HEK293 (cell line): Measurements from ENCODE around the gene PIGQ.
A peak's percentile ranks its signal among the peaks of the same experiment; 100 is the strongest.

Experiments
- CTCF ChIA-PET: fragments of 350-600 bp; formaldehyde crosslinking; extraction: SDS; loops from one replicate; lab custom pipeline; 2021; ENCODE audit warnings: antibody characterized with exemption; lab: Yijun Ruan, JAX
- POLR2A ChIA-PET: fragments of 300-600 bp; formaldehyde crosslinking; extraction: SDS; loops from one replicate; lab custom pipeline; 2020; ENCODE audit warnings: antibody characterized with exemption, inconsistent platforms; lab: Yijun Ruan, JAX
- H3K27ac ChIP-seq: fragments of 200-500 bp; sonication (Bioruptor generic); 2 replicates; pipeline ENCODE4 v1.5.1; 2014; ENCODE audit warnings: low read depth, low read length, control low read depth, inconsistent platforms; ENCODE audit errors: extremely low read depth
- H3K36me3 ChIP-seq, 2 experiments: fragments of 200-500 bp in 1 of 2; sonication (Bioruptor generic) in 1 of 2; 1 replicate in 1 of 2; 2 replicates in 1 of 2; pipeline ENCODE4 v1.5.1; 2014 to 2017; ENCODE audit warnings: inconsistent platforms in 2 of 2, low read length in 2 of 2; ENCODE audit not compliant: control insufficient read depth in 2 of 2, insufficient read depth in 1 of 2
- H3K4me1 ChIP-seq: fragments of 200-500 bp; sonication (Bioruptor generic); 2 replicates; pipeline ENCODE4 v1.5.1; 2014; ENCODE audit warnings: mild to moderate bottlenecking, low read length, inconsistent platforms; ENCODE audit not compliant: control insufficient read depth, insufficient read depth
- H3K4me3 ChIP-seq: 2 replicates; pipeline ENCODE4 v1.5.1; 2011; ENCODE audit warnings: low read depth, mild to moderate bottlenecking, control low read depth, low read length, moderate library complexity
- H3K9me3 ChIP-seq: fragments of 200-500 bp; sonication (Bioruptor generic); 2 replicates; pipeline ENCODE4 v1.5.1; 2014; ENCODE audit warnings: low read depth, low read length, inconsistent platforms; ENCODE audit not compliant: control insufficient read depth, insufficient read depth
- FEZF1 ChIP-seq: fragments of 450-650 bp; formaldehyde crosslinking; IDR thresholded peaks from 2 replicates; pipeline ENCODE4 v1.5.1; 2016; ENCODE audit warnings: missing biosample characterization, missing genetic modification characterization
- GFI1B ChIP-seq: fragments of 450-650 bp; formaldehyde crosslinking; IDR thresholded peaks from 2 replicates; pipeline ENCODE4 v1.5.1; 2016; ENCODE audit warnings: missing biosample characterization, missing genetic modification characterization
- GLIS2 ChIP-seq: fragments of 450-650 bp; formaldehyde crosslinking; IDR thresholded peaks from 2 replicates; pipeline ENCODE4 v1.5.1; 2016; ENCODE audit warnings: missing biosample characterization, missing genetic modification characterization
- SETDB1 ChIP-seq: IDR thresholded peaks from one replicate; pipeline ENCODE4 v1.6.1; 2017; ENCODE audit warnings: mild to moderate bottlenecking, low read length, moderate library complexity, mixed read lengths; ENCODE audit not compliant: insufficient read length
- YY2 ChIP-seq: fragments of 450-650 bp; formaldehyde crosslinking; IDR thresholded peaks from 2 replicates; pipeline ENCODE4 v1.5.1; 2016; ENCODE audit warnings: missing biosample characterization, missing genetic modification characterization
- ZFP69B ChIP-seq: fragments of 450-650 bp; formaldehyde crosslinking; IDR thresholded peaks from 2 replicates; pipeline ENCODE4 v1.5.1; 2016; ENCODE audit warnings: missing biosample characterization, missing genetic modification characterization
- ZNF114 ChIP-seq: fragments of 450-650 bp; formaldehyde crosslinking; IDR thresholded peaks from 2 replicates; pipeline ENCODE4 v1.5.0; 2017; ENCODE audit warnings: missing biosample characterization, missing genetic modification characterization
- ZNF148 ChIP-seq: fragments of 450-650 bp; formaldehyde crosslinking; IDR thresholded peaks from 2 replicates; pipeline ENCODE4 v1.5.0; 2017; ENCODE audit warnings: missing biosample characterization, missing genetic modification characterization, borderline replicate concordance
- ZNF175 ChIP-seq: fragments of 450-650 bp; formaldehyde crosslinking; IDR thresholded peaks from 2 replicates; pipeline ENCODE4 v1.5.1; 2016; ENCODE audit warnings: missing biosample characterization, missing genetic modification characterization
- ZNF214 ChIP-seq: fragments of 450-650 bp; formaldehyde crosslinking; IDR thresholded peaks from 2 replicates; pipeline ENCODE4 v1.5.1; 2017; ENCODE audit warnings: missing biosample characterization, mild to moderate bottlenecking, missing genetic modification characterization, borderline replicate concordance
- ZNF223 ChIP-seq: fragments of 450-650 bp; formaldehyde crosslinking; IDR thresholded peaks from 2 replicates; pipeline ENCODE4 v1.5.1; 2016; ENCODE audit warnings: missing biosample characterization, missing genetic modification characterization
- ZNF239 ChIP-seq: fragments of 450-650 bp; formaldehyde crosslinking; IDR thresholded peaks from 2 replicates; pipeline ENCODE4 v1.5.1; 2016; ENCODE audit warnings: missing biosample characterization, missing genetic modification characterization
- ZNF266 ChIP-seq: fragments of 450-650 bp; formaldehyde crosslinking; IDR thresholded peaks from 2 replicates; pipeline ENCODE4 v1.5.1; 2016; ENCODE audit warnings: missing biosample characterization, missing genetic modification characterization, low read depth
- ZNF354C ChIP-seq: fragments of 450-650 bp; formaldehyde crosslinking; IDR thresholded peaks from 2 replicates; pipeline ENCODE4 v1.5.1; 2016; ENCODE audit warnings: missing biosample characterization, missing genetic modification characterization, low read depth, borderline replicate concordance
- ZNF416 ChIP-seq: fragments of 450-650 bp; formaldehyde crosslinking; IDR thresholded peaks from 2 replicates; pipeline ENCODE4 v1.5.1; 2016; ENCODE audit warnings: missing biosample characterization, missing genetic modification characterization
- ZNF48 ChIP-seq: fragments of 450-650 bp; formaldehyde crosslinking; IDR thresholded peaks from 2 replicates; pipeline ENCODE4 v1.5.1; 2016; ENCODE audit warnings: missing biosample characterization, missing genetic modification characterization
- ZNF514 ChIP-seq: fragments of 450-650 bp; formaldehyde crosslinking; IDR thresholded peaks from 2 replicates; pipeline ENCODE4 v1.5.1; 2016; ENCODE audit warnings: missing biosample characterization, missing genetic modification characterization
- ZNF629 ChIP-seq: fragments of 450-650 bp; formaldehyde crosslinking; IDR thresholded peaks from 2 replicates; pipeline ENCODE4 v1.5.1; 2017; ENCODE audit warnings: missing biosample characterization, missing genetic modification characterization
- ZNF747 ChIP-seq: fragments of 450-650 bp; formaldehyde crosslinking; IDR thresholded peaks from 2 replicates; pipeline ENCODE4 v1.5.1; 2016; ENCODE audit warnings: missing biosample characterization, missing genetic modification characterization
- ZSCAN30 ChIP-seq: fragments of 450-650 bp; IDR thresholded peaks from 2 replicates; pipeline ENCODE4 v1.5.1; 2018; ENCODE audit warnings: missing biosample characterization, mild to moderate bottlenecking, missing genetic modification characterization, moderate library complexity
- TF ChIP-seq, protein P1 (sequence below): fragments of 450-650 bp; formaldehyde crosslinking; IDR thresholded peaks from 2 replicates; pipeline ENCODE4 v1.5.1; 2016; ENCODE audit warnings: missing biosample characterization, missing genetic modification characterization
- TF ChIP-seq, protein P2 (sequence below): fragments of 450-650 bp; formaldehyde crosslinking; IDR thresholded peaks from 2 replicates; pipeline ENCODE4 v1.5.1; 2016; ENCODE audit warnings: missing biosample characterization, missing genetic modification characterization, borderline replicate concordance
- TF ChIP-seq, protein P3 (sequence below): fragments of 450-650 bp; formaldehyde crosslinking; IDR thresholded peaks from 2 replicates; pipeline ENCODE4 v1.5.1; 2017; ENCODE audit warnings: missing biosample characterization, missing genetic modification characterization

PIGQ gene

GRCh38 chr16:554640-555365 lies 15.0 kb upstream of the PIGQ start:
- POLR2A ChIA-PET, result interaction anchor here (0.9 to 1.2 kb wide), 2 partner anchors 12 to 16 kb away, joined by 3 to 4 read pairs; partner anchors contain the start of gene NHLRC4
- peaks cover 0 to 19% of the 10 kb centered on the region in 2 experiments; a peak in 1 of 3 replicates for H3K36me3 ChIP-seq
- no peaks in the 10 kb centered on the region; the same call in 1 of the 2 replicates for H3K4me1 ChIP-seq
- H3K9me3 ChIP-seq, result no peaks in the 10 kb centered on the region
- no peak overlapping the region for H3K27ac ChIP-seq
- CTCF ChIA-PET, result interaction anchor here (0.6 kb wide), 1 partner anchor 136 kb away, joined by 3 read pairs; no protein-coding TSS in a partner anchor
- H3K4me3 ChIP-seq, result no peak overlapping the region
- TF ChIP-seq GFI1B (tag by site-specific recombination) (no peak), ZNF514 (tag by site-specific recombination) (no peak), ZSCAN30 (tag by site-specific recombination) (no peak), ZNF416 (tag by site-specific recombination) (no peak), ZFP69B (tag by site-specific recombination) (no peak), ZNF214 (tag by site-specific recombination) (no peak), ZNF175 (no peak), SETDB1 (no peak)
- TF ChIP-seq, protein P1, sequence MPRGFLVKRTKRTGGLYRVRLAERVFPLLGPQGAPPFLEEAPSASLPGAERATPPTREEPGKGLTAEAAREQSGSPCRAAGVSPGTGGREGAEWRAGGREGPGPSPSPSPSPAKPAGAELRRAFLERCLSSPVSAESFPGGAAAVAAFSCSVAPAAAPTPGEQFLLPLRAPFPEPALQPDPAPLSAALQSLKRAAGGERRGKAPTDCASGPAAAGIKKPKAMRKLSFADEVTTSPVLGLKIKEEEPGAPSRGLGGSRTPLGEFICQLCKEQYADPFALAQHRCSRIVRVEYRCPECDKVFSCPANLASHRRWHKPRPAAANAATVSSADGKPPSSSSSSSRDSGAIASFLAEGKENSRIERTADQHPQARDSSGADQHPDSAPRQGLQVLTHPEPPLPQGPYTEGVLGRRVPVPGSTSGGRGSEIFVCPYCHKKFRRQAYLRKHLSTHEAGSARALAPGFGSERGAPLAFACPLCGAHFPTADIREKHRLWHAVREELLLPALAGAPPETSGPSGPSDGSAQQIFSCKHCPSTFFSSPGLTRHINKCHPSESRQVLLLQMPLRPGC (tag by site-specific recombination), result no peak
- TF ChIP-seq, all 188 proteins: peak for 0

DNA sequence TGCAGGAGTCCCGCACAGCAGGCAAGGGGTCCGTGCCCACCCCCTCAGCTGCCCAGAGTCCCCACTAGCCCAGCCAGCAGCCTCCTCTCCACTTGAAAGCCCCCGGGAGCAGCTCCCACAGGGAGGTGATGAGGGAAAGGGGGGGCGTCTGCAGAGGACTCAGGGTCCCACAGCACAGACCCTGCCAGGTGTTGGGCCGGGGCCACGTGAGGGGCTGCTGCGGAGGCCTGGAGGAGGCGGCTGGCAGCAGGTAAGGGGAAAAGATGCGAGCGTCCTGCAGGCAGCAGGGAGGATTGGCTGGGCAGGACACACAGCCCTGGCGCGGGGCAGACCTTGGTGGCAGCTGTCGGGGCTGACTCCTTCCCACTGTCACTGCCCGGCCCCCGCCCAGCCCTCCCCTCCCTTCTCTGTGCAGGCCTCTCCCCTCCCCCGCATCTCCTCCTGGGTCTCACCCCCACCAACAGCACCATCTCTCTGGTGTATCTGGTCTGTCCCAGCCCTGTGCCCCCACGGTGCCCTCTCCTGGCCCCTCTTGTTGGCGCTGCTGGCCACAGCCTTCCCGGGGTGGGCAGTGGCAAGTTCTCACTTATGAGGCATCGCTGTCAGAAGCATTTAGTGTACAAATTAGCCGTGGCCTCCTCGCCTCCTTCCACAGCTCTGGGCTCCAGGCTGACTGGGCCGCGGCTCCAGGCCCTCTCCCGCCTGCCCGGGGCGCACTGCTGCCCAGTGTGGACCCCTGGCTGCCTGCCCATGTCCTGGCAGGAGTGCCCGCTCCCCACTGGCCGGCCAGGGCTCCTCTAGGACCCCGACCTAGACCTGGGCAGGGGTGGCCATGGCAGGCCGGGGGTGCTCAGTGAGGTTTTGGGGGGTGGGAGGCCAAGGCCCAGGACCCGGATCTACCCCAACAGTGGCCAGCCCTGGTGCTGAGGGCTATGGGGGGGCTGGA lies 14.0 kb upstream of the PIGQ start:
- ChIA-PET CTCF (no interaction called here), POLR2A (interaction anchor here (0.9 to 1.2 kb wide), 2 partner anchors 11 to 15 kb away, joined by 3 to 4 read pairs; partner anchors contain the start of gene NHLRC4)
- Histone ChIP-seq H3K4me3 (no peak overlapping the region), H3K27ac (no peak overlapping the region), H3K9me3 (no peaks in the 10 kb centered on the region), H3K36me3 (peaks cover 0 to 16% of the 10 kb centered on the region in 2 experiments; a peak in 1 of 3 replicates), H3K4me1 (no peaks in the 10 kb centered on the region; the same call in 1 of the 2 replicates)
- TF ChIP-seq, protein P2, sequence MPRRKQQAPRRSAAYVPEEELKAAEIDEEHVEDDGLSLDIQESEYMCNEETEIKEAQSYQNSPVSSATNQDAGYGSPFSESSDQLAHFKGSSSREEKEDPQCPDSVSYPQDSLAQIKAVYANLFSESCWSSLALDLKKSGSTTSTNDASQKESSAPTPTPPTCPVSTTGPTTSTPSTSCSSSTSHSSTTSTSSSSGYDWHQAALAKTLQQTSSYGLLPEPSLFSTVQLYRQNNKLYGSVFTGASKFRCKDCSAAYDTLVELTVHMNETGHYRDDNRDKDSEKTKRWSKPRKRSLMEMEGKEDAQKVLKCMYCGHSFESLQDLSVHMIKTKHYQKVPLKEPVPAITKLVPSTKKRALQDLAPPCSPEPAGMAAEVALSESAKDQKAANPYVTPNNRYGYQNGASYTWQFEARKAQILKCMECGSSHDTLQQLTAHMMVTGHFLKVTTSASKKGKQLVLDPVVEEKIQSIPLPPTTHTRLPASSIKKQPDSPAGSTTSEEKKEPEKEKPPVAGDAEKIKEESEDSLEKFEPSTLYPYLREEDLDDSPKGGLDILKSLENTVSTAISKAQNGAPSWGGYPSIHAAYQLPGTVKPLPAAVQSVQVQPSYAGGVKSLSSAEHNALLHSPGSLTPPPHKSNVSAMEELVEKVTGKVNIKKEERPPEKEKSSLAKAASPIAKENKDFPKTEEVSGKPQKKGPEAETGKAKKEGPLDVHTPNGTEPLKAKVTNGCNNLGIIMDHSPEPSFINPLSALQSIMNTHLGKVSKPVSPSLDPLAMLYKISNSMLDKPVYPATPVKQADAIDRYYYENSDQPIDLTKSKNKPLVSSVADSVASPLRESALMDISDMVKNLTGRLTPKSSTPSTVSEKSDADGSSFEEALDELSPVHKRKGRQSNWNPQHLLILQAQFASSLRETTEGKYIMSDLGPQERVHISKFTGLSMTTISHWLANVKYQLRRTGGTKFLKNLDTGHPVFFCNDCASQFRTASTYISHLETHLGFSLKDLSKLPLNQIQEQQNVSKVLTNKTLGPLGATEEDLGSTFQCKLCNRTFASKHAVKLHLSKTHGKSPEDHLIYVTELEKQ (tag by site-specific recombination), result no peak
- TF ChIP-seq ZNF48 (tag by site-specific recombination), result no peak
- no peak for TF ChIP-seq ZNF148 (tag by site-specific recombination)
- TF ChIP-seq ZNF114 (tag by site-specific recombination), result no peak
- TF ChIP-seq ZNF747 (tag by site-specific recombination), result no peak
- TF ChIP-seq ZNF223 (tag by site-specific recombination), result no peak
- TF ChIP-seq YY2 (tag by site-specific recombination), result no peak
- TF ChIP-seq GLIS2, result peak; percentile 10; the same call in 1 of the 2 replicates
- TF ChIP-seq ZNF239 (tag by site-specific recombination), result no peak
- TF ChIP-seq, protein P3, sequence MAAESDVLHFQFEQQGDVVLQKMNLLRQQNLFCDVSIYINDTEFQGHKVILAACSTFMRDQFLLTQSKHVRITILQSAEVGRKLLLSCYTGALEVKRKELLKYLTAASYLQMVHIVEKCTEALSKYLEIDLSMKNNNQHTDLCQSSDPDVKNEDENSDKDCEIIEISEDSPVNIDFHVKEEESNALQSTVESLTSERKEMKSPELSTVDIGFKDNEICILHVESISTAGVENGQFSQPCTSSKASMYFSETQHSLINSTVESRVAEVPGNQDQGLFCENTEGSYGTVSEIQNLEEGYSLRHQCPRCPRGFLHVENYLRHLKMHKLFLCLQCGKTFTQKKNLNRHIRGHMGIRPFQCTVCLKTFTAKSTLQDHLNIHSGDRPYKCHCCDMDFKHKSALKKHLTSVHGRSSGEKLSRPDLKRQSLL (tag by site-specific recombination), result 0 out of 2 replicates have a peak, but pooled peaks have one; percentile 20
- TF ChIP-seq ZNF266, result no peak
- TF ChIP-seq ZNF354C (tag by site-specific recombination), result no peak
- TF ChIP-seq ZNF629 (tag by site-specific recombination), result no peak
- no peak for TF ChIP-seq FEZF1 (tag by site-specific recombination)
